Kidney capillary endothelial cell (primary cell): ENCODE data around the gene TMEM41B.
"Not testable (repeated sequence)": the region's sequence is repeated elsewhere in the genome, so short reads cannot be mapped to it uniquely, and the experiment has no call there.

ENCODE experiments used
- DNase-seq: peaks from one replicate; pipeline ENCODE4 v3.0.0-alpha.2; 2018; ENCODE audit warnings: low spot score

TMEM41B gene

DNA sequence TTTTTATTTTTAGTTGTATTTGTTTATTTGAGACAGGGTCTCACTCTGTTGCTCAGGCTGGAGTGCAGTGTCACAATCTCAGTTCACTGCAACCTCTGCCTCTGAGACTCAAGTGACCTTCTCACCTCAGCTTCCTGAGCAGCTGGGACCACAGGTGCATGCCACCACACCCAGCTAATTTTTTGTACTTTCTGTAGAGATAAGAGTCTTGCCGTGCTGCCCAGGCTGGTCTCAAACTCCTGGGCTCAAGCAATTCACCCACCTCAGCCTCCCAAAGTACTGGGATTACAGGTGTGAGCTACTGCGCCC, 53.6 kb downstream of the TMEM41B start:
- DNase-seq = not testable (repeated sequence)

DNA sequence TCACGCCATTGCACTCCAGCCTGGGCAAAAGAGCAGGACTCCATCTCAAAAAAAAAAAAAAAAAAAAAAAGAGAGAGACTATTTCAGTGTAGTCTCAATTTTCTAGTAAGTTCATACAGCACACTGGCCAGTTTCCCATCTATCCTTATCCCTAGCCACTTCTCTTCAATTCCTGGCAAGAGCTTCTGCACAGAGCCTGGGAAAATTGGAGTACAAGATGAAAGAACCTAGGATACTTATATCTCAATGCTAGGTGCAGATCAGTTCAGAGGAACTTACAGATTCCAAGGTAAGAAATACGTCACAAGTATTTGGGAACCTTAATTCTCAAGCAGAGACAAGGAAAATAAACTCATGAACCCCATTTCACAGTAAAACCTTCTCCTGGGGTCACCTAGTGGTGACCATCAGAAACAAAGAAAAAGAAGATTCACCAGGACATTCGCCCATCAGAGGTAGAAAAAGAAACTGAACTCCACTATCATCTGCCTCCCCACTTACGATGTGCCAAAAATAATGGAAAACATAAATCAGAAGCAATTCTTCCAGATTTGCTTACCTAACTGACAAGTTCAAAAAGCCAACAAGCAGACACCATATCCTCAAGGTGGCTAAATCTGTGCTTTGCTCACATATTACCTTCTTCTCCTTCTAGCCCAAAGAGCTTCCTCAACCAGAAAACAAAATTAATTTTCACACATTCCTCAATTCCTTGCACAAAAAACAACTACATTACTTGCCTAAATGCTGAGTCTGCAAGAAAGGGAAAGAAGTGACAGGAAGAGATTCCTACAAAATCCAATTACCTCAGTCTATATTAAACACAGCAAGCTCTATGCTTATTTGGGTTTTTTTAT, 54.2 kb downstream of the TMEM41B start:
- no peak for DNase-seq

DNA sequence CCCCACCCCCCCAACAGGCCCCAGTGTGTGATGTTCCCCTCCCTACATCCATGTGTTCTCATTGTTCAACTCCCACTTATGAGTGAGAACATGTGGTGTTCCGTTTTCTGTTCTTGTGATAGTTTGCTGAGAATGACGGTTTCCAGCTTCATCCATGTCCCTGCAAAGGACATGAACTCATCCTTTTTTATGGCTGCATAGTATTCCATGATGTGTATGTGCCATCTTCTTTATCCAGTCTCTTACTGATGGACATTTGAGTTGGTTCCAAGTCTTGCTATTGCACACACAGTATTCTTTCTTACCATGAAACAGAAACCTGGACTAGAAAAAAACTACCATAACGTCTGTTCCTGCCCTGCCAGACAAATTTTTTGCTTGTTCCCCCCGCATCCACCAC, 56.1 kb downstream of the TMEM41B start:
- not testable (repeated sequence) for DNase-seq

DNA sequence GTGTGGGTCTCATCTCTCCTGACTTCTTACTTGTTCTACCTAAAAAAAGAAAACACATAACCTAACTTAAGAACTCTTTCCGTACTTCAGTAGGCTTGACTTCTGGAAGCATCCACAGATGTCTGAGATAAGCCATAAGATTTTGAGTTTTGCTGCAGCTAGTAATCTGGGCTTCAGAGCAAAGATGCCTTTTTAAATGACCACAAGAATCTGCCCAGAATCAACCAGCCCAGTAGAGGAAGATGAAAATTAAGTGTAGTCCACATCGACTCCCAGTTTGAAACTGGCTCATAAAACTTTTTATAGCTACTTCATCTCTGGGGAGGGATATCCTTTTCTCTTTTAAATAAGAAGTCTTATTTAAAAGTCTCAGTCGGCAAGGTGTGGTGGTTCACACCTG, 60.0 kb downstream of the TMEM41B start:
- DNase-seq = no peak

DNA sequence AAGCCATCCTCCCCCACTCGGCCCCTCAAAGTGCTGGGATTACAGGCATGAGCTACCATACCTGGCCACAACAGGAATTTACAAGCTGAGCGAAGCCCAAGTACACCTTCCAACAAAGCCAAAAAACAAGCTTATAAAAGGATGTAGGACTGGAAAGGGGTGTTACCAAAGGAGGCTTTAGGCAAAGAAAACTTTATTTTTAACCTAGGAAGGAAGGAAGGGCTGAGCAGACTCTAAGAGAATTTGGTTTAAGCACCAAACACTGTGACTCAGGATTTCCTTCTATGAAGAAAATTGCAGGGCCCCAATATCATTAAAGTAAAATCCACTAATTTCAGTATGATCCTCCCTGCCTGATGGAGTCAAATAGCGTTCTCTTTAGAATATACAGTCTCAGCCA, 61.3 kb downstream of the TMEM41B start:
- peak; percentile 48 for DNase-seq

DNA sequence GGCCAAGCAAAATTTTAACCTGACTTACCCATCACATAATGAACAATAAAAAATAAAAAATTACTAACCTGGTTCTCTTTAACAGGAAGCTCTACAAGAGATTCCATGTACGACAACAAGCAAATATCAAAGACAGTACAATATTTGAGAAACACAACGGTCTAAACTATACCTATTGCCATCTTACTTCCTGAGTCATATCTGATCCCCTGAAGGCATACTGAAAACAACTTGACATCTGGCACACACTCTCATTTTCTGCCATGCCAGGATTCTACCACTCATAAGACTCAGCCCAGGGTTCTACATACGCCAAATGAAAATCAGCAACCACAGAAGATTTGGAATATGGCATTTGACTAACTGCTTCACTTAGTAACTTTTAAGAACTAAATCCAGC, 63.1 kb downstream of the TMEM41B start:
- DNase-seq = no peak

DNA sequence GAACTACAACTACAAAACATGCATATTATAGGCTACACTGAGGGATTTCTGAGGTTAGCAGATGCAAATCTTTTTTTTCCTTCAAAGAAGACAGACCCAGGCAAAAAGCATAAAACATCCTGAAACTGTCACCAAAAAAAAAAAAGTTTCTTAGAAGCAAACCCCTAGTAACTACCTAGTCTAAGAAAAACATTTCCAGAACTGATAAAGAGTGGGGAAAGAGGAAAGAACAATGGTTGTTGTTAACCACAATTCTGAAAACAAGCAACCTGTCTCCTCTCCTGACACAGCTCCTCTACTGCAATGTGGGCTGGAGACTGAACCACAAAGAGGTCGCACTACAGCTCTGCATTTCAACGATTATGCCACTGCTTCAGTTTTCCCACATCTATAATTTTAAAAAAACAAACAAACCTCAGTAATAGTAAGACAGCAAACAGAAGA, 64.2 kb downstream of the TMEM41B start:
- no peak for DNase-seq

DNA sequence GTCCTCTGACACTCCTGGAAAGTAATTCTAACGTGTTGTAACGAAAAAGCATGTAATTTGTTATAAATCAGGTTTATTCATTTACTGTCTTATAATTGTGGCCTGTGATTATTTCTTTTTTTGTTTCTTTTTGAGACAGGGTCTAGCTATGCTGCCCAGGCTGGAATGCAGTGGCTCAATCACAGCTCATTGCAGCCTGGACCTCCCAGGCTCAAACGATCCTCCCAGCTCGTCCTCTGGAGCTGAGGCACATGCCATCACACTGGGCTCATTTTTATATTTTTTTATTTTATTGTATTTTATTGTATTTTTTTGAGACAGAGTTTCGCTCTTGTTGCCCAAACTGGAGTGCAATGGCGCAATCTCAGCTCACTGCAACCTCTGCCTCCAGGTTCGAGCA, 65.1 kb downstream of the TMEM41B start:
- no peak for DNase-seq

DNA sequence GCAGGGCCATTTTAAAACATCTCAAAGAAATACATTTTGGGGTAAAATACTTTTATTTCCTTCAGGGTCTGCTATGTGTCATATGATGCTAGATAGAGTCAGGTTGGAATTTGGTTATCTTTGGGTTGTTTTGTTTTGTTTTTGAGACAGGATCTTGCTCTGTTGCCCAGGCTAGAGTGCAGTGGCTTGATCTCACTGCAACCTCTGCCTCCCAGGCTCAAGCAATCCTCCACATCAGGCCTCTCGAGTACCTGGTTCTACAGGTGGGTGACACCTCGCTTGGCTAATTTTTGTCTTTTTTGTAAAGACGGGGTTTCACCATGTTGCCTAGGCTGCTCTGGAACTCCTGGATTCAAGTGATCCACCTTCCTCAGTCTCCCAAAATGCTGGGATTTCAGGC, 66.5 kb downstream of the TMEM41B start:
- DNase-seq = no peak

DNA sequence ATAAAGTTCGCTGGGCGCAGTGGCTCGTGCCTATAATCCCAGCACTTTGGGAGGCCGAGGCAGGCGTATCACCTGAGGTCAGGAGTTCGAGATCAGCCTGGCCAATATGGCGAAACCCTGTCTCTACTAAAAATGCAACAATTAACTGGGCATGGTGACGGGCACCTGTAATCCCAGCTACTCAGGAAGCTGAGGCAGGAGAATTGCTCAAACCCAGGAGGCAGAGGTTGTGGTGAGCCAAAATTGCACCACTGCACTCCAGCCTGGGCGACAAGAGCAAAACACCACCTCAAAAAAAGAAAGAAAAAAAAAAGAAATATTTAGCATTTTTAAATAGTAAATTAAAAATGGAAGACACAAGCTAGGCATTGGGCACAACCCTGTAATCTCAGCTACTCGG, 78.2 kb downstream of the TMEM41B start:
- not testable (repeated sequence) for DNase-seq

DNA sequence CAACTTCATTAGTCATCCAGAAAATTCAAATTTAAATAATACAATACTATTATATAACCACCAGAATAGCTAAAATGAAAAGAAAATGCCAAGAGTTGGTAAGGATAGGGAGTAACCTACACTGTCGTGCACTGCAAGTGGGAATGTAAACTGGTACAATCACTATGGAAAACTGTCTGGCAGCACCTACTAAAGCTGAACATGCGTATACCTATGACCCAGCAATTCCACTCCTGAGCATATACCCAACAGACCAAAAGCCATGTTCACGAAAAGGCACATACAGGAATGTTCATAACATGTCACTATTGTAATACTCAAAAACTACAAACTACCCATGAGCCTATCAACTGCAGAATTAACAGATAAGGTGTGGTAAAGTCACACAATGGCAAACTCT, 81.9 kb downstream of the TMEM41B start:
- DNase-seq = no peak

DNA sequence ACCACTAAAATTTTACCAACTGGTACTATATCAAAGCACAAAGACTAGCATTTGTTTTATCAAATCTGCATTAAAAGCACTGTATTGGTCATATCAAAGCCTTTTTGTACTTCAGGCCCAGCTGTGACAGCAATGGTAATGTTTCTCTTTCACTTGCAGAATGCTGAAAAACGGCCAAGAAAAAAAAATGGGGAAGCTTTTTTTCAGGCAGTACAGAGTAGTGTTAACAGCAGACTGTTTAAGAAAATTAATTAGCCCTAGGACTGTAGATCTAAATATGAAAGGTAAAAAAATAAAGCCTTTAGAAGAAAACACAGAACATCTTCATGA, 82.6 kb downstream of the TMEM41B start:
- no peak for DNase-seq
